ENCODE data around the gene MYCBP2.

DNA sequence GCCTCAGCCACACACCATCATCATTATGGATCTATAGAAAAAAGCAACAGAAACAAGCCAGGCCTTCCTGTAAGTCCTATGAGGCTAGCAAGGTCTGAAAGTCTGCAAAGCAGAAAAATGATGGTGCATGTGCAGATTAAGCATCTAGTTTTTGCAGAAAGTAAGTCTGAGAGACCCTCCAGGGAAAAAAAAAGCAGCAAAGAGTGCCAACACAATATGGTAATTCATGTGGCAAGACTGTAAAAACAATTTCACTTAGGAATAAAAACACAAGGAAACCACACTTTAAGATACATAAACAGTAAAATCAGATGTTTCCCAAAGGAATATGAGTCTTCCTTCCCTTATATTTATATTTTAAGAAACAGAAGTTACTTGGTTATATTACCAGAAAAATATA, 187.6 kb downstream of the MYCBP2 start:
- no peak for TF ChIP-seq GATA3 (IDR thresholded peaks at IDR 0.05; ENCODE audit: low read depth, low read length)
- TF ChIP-seq GATA2 (IDR thresholded peaks at IDR 0.05; ENCODE audit: low read depth, low read length) = no peak
